Heart left ventricle (tissue), 13 donors: Measurements from ENCODE around the gene MSMB.

Experiments
- CTCF ChIP-seq, 12 donors: fragments of 200-600 bp; sonication (generic) in 4 of 12; IDR thresholded peaks; one replicate each; pipeline versions ENCODE4 v1.5.0 to v1.8.0; 2018 to 2022; ENCODE audit warnings: antibody characterized with exemption in 12 of 12, mild to moderate bottlenecking in 5 of 12
- POLR2A ChIP-seq, 2 donors: fragments of 450-650 bp; IDR thresholded peaks; one replicate each; pipeline ENCODE4 v1.6.1; 2017; ENCODE audit warnings: antibody characterized with exemption in 2 of 2, mild to moderate bottlenecking in 2 of 2, moderate library complexity in 2 of 2
- donor health status: ischemic (EF 13 %, LVEDD 7.1; RV severe dilation, severe dysfunction).
- donor health status: DM: no; HTN: yes; CAD: no.
- donor health status: DM: no; HTN: no; CAD: no.
- donor health status: ischemic (EF 25% LVEDD 6.9; RV normal size, moderate dysfunction).
- donor health status: ischemic (EF 25% LVEDD 5.7; RV mildly dilated, moderate dysfunction).
- donor health status: ischemic (EF 35%, LVEDD 5.7; RV mildly dilated, moderate dysfunction).
- donor health status: nonischemic (EF 11% LVEDD 7.7; RV severe dilation, severe dysfunction).
- donor health status: DM: yes; HTN: yes; CAD: no.
- donor health status: PGD.
- donor health status: ischemic (EF 29% LVEDD 5.4; RV normal size, mild dysfunction).
- donor health status: nonischemic (EF 23%, LVEDD 6.1; RV moderate dilation, normal function).

- TF ChIP-seq CTCF (IDR thresholded peaks at IDR 0.05) (no peak), POLR2A (IDR thresholded peaks at IDR 0.05) (no peak)
These were observed 34.8 kb upstream of the MSMB start for GRCh38 chr10:46080886-46081285.
